Astrocyte (in vitro differentiated cells and primary cell): Measurements from ENCODE around the gene ADAM22. TPM values are rescaled to one million over a fixed set of nuclear protein-coding genes. Genes with fewer than 3 reads are reported as not detected.

ENCODE experiments used
- DNase-seq: peaks from one replicate; pipeline ENCODE4 v3.0.0-alpha.2; 2010; ENCODE audit warnings: low read depth
- FAIRE-seq: peaks from 2 replicates; lab custom pipeline; 2011; peaks lifted over from hg19 to GRCh38; lab: Jason Lieb, UNC
- H2AFZ ChIP-seq: 2 replicates; pipeline ENCODE4 v1.6.0; 2012; ENCODE audit warnings: low read depth, low read length, inconsistent platforms
- H3K27ac ChIP-seq: 2 replicates; pipeline ENCODE4 v1.5.1; 2011; ENCODE audit warnings: low read depth, low read length, inconsistent platforms
- H3K27me3 ChIP-seq: 2 replicates; pipeline ENCODE4 v1.6.0; 2011; ENCODE audit warnings: low read length, inconsistent platforms; ENCODE audit not compliant: insufficient read depth
- H3K36me3 ChIP-seq: 2 replicates; pipeline ENCODE4 v1.5.1; 2011; ENCODE audit warnings: low read length, inconsistent platforms; ENCODE audit not compliant: insufficient read depth
- H3K4me1 ChIP-seq: 2 replicates; pipeline ENCODE4 v1.5.1; 2011; ENCODE audit warnings: low read length, inconsistent platforms; ENCODE audit not compliant: insufficient read depth
- H3K4me2 ChIP-seq: 2 replicates; pipeline ENCODE4 v1.6.0; 2012; ENCODE audit warnings: low read length, inconsistent platforms
- H3K4me3 ChIP-seq: 2 replicates; pipeline ENCODE4 v1.5.1; 2011; ENCODE audit warnings: low read depth, mild to moderate bottlenecking, low read length, inconsistent platforms; ENCODE audit not compliant: insufficient read depth
- H3K79me2 ChIP-seq: 2 replicates; pipeline ENCODE4 v1.6.0; 2012; ENCODE audit warnings: mild to moderate bottlenecking, low read length, inconsistent platforms; ENCODE audit not compliant: insufficient read depth
- H3K9ac ChIP-seq: 2 replicates; pipeline ENCODE4 v1.6.0; 2012; ENCODE audit warnings: mild to moderate bottlenecking, low read length, inconsistent platforms
- H3K9me3 ChIP-seq: 2 replicates; pipeline ENCODE4 v1.5.1; 2012; ENCODE audit warnings: low read depth, mild to moderate bottlenecking, low read length, inconsistent platforms; ENCODE audit not compliant: insufficient read depth
- H4K20me1 ChIP-seq: 2 replicates; pipeline ENCODE4 v1.6.0; 2012; ENCODE audit warnings: low read length, inconsistent platforms; ENCODE audit not compliant: insufficient read depth
- H3K27ac Mint-ChIP-seq: one replicate; pipeline ENCODE4 v1.8.0; 2021; ENCODE audit warnings: mild to moderate bottlenecking, mixed read lengths; ENCODE audit not compliant: unreplicated experiment
- H3K27me3 Mint-ChIP-seq: one replicate; pipeline ENCODE4 v1.8.0; 2021; ENCODE audit warnings: low read depth, mixed read lengths; ENCODE audit not compliant: unreplicated experiment
- H3K36me3 Mint-ChIP-seq: one replicate; pipeline ENCODE4 v1.8.0; 2021; ENCODE audit warnings: low read depth, mixed read lengths; ENCODE audit not compliant: unreplicated experiment
- H3K4me1 Mint-ChIP-seq: one replicate; pipeline ENCODE4 v1.8.0; 2021; ENCODE audit warnings: low read depth, mixed read lengths; ENCODE audit not compliant: unreplicated experiment
- H3K4me3 Mint-ChIP-seq: one replicate; pipeline ENCODE4 v1.8.0; 2021; ENCODE audit warnings: mild to moderate bottlenecking, moderate library complexity, mixed read lengths; ENCODE audit not compliant: unreplicated experiment
- H3K9me3 Mint-ChIP-seq: one replicate; pipeline ENCODE4 v1.8.0; 2021; ENCODE audit warnings: mild to moderate bottlenecking, mixed read lengths; ENCODE audit not compliant: unreplicated experiment
- CTCF ChIP-seq: IDR thresholded peaks from 2 replicates; pipeline ENCODE4 v1.5.1; 2011; ENCODE audit warnings: low read depth, mild to moderate bottlenecking, inconsistent platforms, low read length, moderate library complexity; ENCODE audit not compliant: insufficient read depth
- EZH2 ChIP-seq: IDR thresholded peaks from 2 replicates; pipeline ENCODE4 v1.6.1; 2012; ENCODE audit warnings: mild to moderate bottlenecking, low read length, inconsistent platforms; ENCODE audit not compliant: insufficient read depth
- total RNA-seq: library from RNA; stranded (reverse); gene quantifications from 2 replicates; pipeline ENCODE4 v1.2.1, GENCODE V29; 2021

Gene ADAM22
- total RNA-seq, 1 donor from 2014 or later: 1.5 TPM

- H3K9ac ChIP-seq: no peak overlapping the region
- H3K9me3 ChIP-seq: no peaks in the 10 kb centered on the region
- no peak overlapping the region for H2AFZ ChIP-seq
- no peaks in the 10 kb centered on the region for H3K36me3 ChIP-seq
- no peak overlapping the region for H3K4me2 ChIP-seq
- H3K4me3 ChIP-seq: no peak overlapping the region
- Mint-ChIP-seq H3K27me3 (no peaks in the 10 kb centered on the region), H3K4me3 (no peak overlapping the region), H3K9me3 (no peaks in the 10 kb centered on the region), H3K36me3 (no peaks in the 10 kb centered on the region), H3K4me1 (no peaks in the 10 kb centered on the region), H3K27ac (no peak overlapping the region)
- no peaks in the 10 kb centered on the region for H3K79me2 ChIP-seq
- H3K4me1 ChIP-seq: no peaks in the 10 kb centered on the region
- no peaks in the 10 kb centered on the region for H3K27me3 ChIP-seq
- no peak for FAIRE-seq
- TF ChIP-seq CTCF (peak; percentile 56), EZH2 (no peak)
- no peaks in the 10 kb centered on the region for H4K20me1 ChIP-seq
- DNase-seq: peak; percentile 0
- no peak overlapping the region for H3K27ac ChIP-seq
Measured at GRCh38 chr7:88169717-88170320, 235.8 kb downstream of the ADAM22 start.

GRCh38 chr7:88172842-88173241, 238.8 kb downstream of the ADAM22 start:
- H4K20me1 ChIP-seq: no peaks in the 10 kb centered on the region
- H3K36me3 Mint-ChIP-seq: no peaks in the 10 kb centered on the region
- no peak overlapping the region for H3K4me3 Mint-ChIP-seq
- no peak overlapping the region for H2AFZ ChIP-seq
- no peaks in the 10 kb centered on the region for H3K36me3 ChIP-seq
- no peaks in the 10 kb centered on the region for H3K4me1 Mint-ChIP-seq
- H3K27me3 Mint-ChIP-seq: no peaks in the 10 kb centered on the region
- no peaks in the 10 kb centered on the region for H3K27me3 ChIP-seq
- no peaks in the 10 kb centered on the region for H3K9me3 Mint-ChIP-seq
- no peaks in the 10 kb centered on the region for H3K4me1 ChIP-seq
- H3K27ac Mint-ChIP-seq: no peak overlapping the region
- TF ChIP-seq CTCF: no peak
- TF ChIP-seq EZH2: no peak
- H3K4me3 ChIP-seq: no peak overlapping the region
- no peaks in the 10 kb centered on the region for H3K79me2 ChIP-seq
- no peak for FAIRE-seq
- no peak overlapping the region for H3K27ac ChIP-seq
- H3K4me2 ChIP-seq: no peak overlapping the region
- DNase-seq: no peak
- H3K9ac ChIP-seq: no peak overlapping the region
- no peaks in the 10 kb centered on the region for H3K9me3 ChIP-seq

- Histone ChIP-seq H4K20me1 (no peaks in the 10 kb centered on the region), H3K4me3 (no peak overlapping the region), H3K27ac (no peak overlapping the region), H3K4me1 (no peaks in the 10 kb centered on the region), H3K9ac (no peak overlapping the region), H3K4me2 (no peak overlapping the region), H3K9me3 (no peaks in the 10 kb centered on the region), H3K27me3 (no peaks in the 10 kb centered on the region), H3K36me3 (no peaks in the 10 kb centered on the region), H2AFZ (no peak overlapping the region), H3K79me2 (no peaks in the 10 kb centered on the region)
- TF ChIP-seq EZH2: no peak
- TF ChIP-seq CTCF: no peak
- no peak overlapping the region for H3K27ac Mint-ChIP-seq
- DNase-seq (no peak), FAIRE-seq (no peak)
- H3K36me3 Mint-ChIP-seq: no peaks in the 10 kb centered on the region
- no peaks in the 10 kb centered on the region for H3K9me3 Mint-ChIP-seq
- no peaks in the 10 kb centered on the region for H3K4me1 Mint-ChIP-seq
- H3K27me3 Mint-ChIP-seq: no peaks in the 10 kb centered on the region
- H3K4me3 Mint-ChIP-seq: no peak overlapping the region
Measured at GRCh38 chr7:88176190-88176589, 242.1 kb downstream of the ADAM22 start.
